NCI-H345 treated with DMSO at 0.1 percent for 48 hours (cell line): Measurements from ENCODE around the gene AATK.

ENCODE experiments used
- DNase-seq: peaks from one replicate; lab custom pipeline; 2025; ENCODE audit not compliant: unreplicated experiment; lab: John Stamatoyannopoulos, UW

Gene AATK, protein sequence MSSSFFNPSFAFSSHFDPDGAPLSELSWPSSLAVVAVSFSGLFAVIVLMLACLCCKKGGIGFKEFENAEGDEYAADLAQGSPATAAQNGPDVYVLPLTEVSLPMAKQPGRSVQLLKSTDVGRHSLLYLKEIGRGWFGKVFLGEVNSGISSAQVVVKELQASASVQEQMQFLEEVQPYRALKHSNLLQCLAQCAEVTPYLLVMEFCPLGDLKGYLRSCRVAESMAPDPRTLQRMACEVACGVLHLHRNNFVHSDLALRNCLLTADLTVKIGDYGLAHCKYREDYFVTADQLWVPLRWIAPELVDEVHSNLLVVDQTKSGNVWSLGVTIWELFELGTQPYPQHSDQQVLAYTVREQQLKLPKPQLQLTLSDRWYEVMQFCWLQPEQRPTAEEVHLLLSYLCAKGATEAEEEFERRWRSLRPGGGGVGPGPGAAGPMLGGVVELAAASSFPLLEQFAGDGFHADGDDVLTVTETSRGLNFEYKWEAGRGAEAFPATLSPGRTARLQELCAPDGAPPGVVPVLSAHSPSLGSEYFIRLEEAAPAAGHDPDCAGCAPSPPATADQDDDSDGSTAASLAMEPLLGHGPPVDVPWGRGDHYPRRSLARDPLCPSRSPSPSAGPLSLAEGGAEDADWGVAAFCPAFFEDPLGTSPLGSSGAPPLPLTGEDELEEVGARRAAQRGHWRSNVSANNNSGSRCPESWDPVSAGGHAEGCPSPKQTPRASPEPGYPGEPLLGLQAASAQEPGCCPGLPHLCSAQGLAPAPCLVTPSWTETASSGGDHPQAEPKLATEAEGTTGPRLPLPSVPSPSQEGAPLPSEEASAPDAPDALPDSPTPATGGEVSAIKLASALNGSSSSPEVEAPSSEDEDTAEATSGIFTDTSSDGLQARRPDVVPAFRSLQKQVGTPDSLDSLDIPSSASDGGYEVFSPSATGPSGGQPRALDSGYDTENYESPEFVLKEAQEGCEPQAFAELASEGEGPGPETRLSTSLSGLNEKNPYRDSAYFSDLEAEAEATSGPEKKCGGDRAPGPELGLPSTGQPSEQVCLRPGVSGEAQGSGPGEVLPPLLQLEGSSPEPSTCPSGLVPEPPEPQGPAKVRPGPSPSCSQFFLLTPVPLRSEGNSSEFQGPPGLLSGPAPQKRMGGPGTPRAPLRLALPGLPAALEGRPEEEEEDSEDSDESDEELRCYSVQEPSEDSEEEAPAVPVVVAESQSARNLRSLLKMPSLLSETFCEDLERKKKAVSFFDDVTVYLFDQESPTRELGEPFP (N-terminal part only)

DNA sequence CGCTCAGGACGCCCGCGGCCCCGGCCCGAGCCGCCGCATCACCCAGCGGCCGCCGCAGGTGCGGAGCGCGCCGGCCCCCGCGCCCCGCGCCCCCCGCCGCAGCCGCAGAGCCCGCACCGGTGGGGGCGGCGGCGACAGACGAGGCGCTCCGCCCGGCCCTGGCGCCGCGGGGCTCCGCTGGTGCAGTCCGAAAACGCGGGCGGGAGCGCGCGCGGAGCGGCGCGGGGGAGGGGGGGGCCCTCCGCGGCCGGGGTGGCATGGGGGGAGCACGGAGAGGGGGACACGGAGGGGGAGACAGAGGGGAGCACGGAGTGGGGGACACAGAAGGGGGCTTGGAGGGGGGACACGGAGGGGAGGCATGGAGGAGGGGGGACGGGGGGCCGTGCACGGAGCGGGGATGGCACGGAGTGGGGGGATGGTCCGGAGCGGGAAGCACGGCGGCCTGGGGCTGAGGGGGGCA lies at the start of gene AATK:
Gene AATK (minus strand): TSS at position 189 of the 460 bp plus-strand sequence. CDS start 229 bp downstream, outside the sequence.
- no peak for DNase-seq

DNA sequence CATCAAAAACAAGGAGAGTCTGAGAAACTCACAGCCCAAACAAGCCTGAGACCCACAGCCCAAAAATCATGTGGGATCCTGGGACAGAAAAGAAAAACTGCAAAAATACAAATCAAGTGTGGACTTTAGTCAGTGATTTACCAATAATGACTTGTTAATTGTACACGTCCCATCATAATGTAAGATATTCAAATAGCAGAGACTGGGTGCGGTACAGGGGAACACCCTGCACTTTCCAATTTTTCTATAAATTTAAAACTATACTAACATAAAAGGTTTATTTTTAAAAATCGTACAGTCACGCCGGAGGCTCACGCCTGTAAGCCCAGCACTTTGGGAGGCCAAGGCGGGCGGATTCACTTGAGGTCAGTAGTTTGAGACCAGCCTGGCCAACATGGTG lies 48.0 kb upstream of the AATK start:
- no peak for DNase-seq

DNA sequence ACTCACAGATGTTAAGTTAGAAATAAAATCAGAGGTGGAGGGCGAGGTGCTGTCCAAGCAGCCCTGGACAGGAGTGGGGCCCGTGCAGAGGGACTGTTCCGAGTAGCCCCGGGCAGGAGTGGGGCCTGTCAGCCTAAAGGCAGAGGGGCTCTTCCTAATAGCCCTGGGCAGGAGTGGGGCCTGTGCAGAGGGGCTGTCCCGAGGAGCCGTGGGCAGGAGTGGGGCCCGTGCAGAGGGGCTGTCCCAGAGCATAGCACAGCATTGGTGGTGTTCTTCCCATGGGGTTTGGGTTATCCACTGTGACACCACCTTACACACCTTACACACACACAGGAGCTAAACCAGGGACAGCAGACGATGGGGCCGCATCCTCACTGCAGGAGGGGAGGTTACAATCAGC lies 46.3 kb upstream of the AATK start:
- DNase-seq, result no peak

DNA sequence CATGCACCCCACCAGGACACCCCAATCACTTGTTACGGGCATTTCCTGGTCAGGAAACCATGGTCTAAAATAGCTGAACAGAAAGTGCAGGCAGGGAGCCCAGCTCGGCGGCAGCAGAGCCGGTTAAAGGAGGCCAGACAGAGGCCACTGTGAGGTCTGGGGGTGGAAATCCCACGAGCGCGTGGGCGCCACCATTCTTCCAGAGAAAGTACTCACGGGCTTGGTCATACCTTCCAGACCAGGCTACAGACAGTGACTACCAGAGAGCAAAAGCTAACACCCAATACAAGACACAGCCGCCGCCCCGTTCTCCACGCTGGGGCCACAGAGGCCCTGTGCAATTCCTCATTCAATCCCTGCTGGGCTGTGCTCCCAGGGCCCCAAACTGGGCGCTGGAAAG lies 44.8 kb upstream of the AATK start:
- DNase-seq, result no peak

DNA sequence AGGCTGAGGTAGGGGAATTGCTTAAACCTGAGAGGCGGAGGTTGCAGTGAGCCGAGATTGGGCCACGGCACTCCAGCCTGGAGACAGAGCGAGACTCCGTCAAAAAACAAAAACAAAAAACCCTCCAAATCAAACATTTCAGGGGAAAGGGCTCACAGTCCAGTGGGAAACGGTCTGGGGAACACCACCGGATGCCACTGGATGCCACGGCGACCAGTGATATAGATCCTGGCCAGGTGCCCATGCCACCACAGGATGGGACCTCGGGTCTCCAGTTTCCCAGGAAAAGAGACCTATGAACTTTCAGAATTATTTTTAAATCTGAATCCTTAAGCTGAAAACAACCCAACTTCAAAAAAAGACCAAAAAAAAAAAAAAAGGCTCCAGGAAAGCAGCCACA lies 44.4 kb upstream of the AATK start:
- DNase-seq, result no peak

DNA sequence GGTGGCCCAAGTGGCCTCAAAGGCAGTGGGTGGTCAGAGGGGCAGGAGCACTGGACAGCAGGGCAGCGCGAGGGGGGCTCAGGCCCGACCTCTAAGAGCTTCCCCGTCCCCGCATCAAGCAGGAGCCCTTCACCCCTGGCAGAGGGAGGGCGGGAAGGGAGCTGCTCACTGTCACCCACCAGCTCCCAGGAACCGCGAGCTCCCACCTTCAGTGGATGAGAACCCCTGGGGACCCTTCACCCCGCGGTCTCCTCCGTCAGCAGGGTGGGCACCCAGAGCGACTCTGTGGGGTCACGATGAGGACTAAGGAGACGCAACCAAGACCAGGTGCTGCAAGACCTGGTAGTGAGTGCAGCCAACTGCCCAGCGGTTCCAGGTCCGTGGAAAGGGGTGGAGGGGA lies 43.1 kb upstream of the AATK start:
- DNase-seq, result no peak

DNA sequence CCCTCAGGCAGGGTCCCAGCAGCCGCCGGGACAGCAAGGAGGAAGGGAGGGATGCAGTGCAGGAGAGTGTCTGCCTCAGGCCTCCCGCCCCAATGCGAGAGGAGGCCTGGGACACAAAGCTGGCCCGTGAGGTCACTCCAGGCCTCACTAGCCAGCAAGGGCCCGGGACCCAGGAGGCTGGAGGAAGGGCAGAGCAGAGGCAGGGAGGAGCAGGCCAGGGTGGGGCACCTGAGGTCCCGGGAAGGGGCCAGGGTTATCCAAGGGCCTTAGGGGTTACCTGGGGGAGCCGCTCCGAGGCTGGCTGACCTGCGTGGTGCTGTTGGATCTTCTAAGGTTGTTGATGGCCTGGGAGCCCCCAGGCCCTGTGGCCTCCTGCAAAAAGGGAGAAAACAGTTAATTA lies 42.6 kb upstream of the AATK start:
- no peak for DNase-seq

DNA sequence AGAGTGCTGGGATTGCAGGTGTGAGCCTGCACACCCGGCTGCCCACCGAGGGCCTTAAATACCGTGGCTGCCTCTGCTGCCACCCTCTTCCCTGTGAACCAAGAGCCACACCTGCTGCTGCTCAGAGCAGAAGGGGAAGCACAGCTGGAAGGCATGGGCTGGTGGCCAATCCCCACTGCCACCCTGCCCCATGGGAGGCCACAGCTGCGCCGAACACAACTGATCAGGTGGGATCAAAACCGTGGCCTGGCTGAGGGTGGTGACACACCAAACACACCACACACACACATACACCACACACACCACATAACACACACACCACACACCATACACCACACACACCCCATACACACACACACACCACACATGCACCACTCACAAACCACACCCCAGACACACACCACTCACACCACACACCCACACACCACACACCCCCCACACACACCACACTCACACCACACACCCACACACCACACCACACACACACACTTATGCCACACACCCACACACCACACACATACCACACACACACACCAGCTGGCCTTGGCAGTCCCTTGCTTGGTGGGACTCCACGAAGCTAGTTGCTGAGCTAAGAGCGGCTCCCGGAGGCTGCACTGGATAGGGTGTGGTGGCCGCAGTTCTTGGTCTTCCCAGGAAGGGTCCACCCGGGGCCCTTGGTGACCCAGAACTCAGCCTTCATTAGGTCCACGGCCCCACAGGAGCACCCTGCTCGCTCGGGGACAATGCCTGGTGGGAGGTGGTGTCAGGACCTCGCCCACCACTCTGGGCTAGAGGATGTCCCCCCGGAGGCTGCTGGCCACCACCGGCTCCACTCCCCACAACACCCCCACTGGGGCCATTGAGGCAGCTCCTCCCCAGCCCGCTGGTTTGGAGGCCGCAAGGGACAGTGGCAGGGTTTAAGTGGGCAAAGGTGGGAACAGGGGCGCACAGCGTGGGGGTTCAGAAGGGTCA lies 41.9 kb upstream of the AATK start:
- peak; percentile 37 for DNase-seq

DNA sequence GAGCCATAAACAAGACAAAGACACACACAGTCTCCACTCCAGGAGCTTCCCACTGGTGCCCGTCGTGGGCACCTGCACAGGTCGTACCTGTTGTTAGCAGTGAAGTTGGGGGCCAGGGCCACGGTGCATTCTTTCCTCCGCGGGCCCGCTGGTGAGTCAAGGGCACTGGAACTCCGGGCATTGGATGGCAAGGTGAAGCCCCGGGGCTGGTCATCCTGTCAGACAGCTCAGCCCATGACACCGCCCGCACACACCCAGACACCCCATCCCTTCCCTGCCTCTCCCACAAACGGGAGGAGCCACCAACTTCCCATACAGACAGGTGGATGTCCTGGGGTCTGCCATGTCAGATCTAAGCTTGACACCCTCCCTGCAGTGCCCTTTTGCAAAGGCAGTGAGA lies 40.6 kb upstream of the AATK start:
- no peak for DNase-seq

DNA sequence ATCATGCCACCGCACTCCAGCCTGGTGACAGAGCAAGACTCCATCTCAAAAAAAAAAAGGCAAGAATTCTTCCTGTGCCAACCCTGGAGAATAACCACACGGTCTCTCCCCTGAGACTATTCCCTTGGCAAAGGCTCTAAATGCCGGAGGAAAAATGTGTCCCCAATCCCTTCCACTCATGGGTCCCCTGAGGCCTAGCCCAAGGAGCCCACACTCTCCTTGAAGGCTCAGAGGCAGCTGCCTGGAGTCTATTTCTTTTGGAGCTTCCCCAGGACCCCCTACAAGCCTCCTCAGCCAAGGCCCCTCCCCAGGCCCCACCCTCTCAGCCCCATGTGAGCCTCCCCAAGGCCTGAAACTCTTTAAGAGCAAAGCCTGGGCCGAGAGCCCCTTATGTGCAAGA lies 40.1 kb upstream of the AATK start:
- DNase-seq, result no peak

DNA sequence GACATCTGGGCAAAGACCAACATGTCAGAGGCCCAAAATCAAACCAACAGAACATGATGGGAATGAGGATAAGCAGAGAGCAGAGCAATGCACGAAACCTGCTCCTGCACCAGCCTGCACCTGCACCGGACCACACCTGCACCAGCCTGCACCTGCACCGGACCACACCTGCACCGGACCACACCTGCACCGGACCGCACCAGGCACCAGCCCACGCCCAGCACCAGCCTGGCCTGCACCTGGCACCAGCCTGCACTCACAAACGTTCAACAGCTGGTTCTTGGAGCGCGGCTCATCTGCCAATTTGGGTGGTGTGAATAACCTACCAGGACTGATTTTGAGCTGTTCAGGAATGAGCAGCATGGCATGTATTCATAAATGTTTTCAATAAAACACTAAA lies 38.6 kb upstream of the AATK start:
- no peak for DNase-seq

DNA sequence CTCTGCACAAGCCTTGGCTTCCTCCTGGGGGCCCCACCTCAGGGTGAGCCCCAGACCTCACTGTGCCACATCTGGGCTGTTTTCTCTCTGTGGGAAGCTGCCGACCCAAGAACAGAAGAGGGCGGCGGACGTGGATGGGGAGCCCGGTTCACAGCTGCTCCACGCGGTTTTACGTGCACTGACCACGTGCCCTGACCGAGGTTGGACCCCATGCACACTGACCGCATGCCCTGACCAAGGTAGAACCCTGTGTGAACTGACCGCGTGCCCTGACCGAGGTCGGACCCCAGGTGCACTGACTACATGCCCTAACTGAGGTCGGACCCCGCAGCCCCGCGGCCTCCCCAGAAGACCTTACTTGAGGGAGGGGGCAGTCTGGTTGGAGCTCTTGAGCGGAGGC lies 37.1 kb upstream of the AATK start:
- no peak for DNase-seq

DNA sequence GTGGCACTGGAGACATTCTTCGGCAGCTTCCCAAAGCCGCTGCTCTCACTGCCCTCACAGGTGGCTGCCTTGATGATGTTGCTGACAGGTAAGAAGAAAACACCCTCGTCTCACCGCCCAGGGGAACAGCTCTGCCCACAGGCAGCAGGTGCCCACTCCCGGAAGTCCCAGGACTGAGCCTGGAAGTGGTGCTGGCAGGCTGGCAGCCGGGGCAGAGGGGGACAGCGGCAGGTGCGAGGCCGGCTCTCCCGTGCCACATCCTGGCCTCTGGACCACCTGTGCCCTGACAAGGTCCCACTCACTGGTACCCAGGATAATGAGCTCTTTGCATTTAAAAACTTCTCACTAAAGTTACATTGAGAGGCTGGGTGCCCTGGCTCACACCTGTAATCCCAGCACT lies 36.3 kb upstream of the AATK start:
- DNase-seq, result no peak

DNA sequence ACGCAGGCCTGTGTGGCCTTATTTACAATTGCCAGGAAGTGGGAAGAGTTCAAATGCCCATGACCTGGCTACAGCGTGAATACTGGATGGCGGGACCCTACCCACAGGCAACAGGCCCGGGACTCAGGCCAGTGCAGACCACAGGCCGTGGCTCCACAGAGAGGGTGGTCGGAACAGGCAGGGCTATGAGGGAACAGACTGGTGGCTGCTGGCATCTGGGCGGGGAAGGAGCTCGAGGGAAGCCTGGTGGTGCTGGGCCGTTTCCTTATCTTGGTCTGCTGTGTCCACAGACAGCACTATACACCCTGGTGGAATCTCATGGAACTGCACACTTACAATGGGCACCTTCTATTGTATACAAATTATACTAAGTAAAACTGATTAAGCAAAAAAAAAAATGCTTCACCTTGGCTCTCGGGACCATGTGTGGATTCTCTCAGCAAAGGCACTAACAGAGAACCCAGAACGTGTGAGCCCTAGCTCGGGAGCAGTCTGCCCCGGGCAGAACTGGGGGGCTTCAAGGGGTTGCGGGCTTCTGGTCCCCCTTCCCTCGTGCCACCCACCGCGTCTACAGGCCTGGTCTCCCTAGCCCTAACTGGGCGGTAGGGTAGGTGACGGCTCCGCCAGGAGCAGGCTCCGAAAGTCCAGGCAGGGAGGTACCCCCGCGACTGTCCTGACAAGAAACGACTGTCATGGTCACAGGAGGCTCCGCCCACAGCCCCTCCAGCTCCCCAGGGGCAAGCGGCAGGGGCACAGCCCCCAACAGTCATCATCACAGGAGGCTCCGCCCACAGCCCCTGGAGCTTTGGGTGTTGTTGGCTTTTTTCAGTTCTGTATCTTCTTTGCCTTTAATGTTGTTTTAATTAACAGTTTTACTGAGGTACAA lies 34.9 kb upstream of the AATK start:
- peak; percentile 5 for DNase-seq

DNA sequence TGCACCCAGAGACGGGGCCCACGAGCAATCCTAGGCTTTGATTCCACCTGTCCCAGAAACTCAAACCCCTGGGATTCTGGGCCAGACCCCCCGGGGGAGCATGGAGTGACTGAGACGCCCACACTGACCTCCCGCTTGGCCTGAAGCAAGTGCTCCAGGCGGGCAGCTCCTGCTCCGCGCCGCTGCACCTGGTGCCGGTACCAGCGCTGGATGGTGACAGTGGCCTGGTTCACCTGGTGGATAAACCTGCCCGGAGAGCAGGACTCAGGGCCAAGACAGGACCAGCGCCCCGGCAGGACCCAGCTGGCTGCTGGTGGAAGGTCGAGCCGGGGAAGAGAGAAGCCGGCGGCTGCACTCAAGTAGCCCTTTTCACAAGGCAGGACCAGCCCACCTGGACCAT lies 34.2 kb upstream of the AATK start:
- no peak for DNase-seq

DNA sequence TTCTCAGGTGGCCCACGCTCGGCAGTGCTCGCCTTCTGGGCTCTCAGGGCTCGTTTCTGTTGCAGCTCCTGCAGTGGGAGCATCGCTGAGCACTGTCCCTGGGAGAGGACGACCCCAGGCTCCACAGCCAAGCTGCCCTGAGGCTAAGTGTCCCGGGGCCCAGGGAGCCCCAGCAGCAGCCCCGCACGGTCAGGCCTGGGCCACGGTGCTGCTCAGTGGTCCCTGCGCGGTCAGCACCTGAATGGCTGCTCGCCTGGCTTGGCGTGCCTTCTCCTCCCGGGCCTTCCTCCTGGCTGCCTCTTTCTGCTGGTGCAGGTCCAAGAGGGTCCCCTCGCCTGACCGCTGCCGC lies 33.4 kb upstream of the AATK start:
- DNase-seq, result no peak

DNA sequence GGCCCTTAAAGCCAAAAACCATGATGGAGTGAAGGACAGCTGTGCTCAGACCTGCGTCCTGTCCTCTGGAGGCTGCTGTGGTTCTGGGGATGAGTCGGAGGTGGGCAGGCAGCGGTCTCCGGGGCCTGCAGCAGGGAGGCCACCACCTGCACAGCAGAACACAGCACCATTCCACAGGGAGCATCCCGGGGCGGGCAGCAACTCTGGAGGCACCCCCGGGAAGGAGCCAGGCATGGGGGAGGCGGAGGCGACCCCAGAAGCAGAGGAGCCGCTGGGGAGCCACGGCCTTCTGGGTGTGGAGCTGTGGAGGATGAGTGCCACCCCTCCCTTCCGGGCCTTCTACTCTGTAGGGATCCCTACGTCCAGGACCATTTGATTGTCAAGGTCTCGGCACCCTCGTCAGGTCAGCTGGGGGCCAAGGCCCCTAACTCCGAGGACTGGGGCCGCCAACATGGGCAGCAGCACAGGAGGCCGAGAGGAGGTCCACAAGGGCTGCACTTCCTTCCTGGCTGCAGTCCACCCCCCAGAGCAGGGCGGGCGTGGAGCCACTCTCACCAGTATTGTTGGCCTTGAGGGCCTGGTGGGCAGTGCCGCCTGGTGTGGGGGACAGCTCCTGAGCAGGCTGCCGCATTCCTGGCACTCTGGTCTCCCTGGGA lies 32.9 kb upstream of the AATK start:
- no peak for DNase-seq

DNA sequence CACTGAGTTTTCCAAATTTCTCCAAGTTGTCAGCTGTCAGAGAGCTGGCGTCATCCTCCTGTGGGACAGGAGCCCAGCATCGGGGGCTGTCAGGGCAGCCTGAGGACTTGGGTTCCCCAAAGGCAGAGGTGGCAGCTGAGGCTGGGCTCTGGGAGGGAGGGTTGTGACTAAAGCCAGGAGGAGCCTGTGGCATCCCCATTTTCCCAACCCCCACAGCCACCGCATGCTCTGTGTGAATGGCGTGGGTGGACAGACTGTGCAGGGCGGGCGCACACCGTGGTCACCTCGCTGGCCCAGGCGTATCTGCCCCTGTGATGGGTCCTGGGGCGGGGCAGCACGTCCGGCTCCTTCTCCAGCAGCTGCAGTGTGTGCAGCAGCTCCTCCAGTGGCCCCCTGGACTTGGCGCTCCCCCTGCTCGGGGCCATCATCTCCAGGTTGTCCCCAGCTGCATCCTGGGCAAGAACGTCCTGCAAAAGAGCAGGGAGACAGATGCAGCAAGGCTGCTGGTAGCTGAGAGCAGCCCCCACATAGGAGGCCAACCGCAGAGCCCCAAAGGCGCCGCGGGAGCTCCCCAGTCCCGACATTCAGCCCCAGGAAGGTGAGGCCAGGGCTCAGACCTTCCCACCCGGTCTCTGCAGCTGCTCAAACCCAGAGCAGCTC lies 31.9 kb upstream of the AATK start:
- no peak for DNase-seq
